Measurements from ENCODE around the gene CXCL11. TPM values are rescaled to one million over a fixed set of nuclear protein-coding genes. Genes with fewer than 3 reads are reported as not detected.

The CXCL11 gene
- total RNA-seq (2014; rRNA removed; shearing (Covaris generic)) (0.23 and 1.9 TPM in 2 replicates), polyA plus RNA-seq (2016; fragmentation: Nextera tagmentation; extraction: Ambion mirVana) (0.54 and 0.81 TPM in 2 replicates)
- long read RNA-seq: 0 reads

GRCh38 chr4:76035799-76036380, at the start of gene CXCL11:
Gene CXCL11, minus strand, starts transcription at chr4:76036070. Its CDS starts 83 bp downstream, at chr4:76035987.
- no peak within 1 kb of the TSS for H3K4me2 ChIP-seq
- H4K20me1 ChIP-seq (replicated peaks; ENCODE audit: insufficient read depth): no peaks in the 10 kb centered on the region
- H3K9me3 Mint-ChIP-seq: no peaks in the 10 kb centered on the region
- no peaks in the 10 kb centered on the region for H3K9me2 ChIP-seq (ENCODE audit: insufficient read depth)
- peak within 1 kb of the TSS; percentile 80 for H2AFZ ChIP-seq
- H3K27me3 ChIP-seq (ENCODE audit: insufficient read depth): no peaks in the 10 kb centered on the region
- no peaks in the 10 kb centered on the region for H3K79me2 ChIP-seq (replicated peaks; ENCODE audit: insufficient read depth)
- H3K4me1 Mint-ChIP-seq: no peaks in the 10 kb centered on the region
- H3F3A ChIP-seq (replicated peaks; ENCODE audit: low read depth): no peaks in the 10 kb centered on the region
- no peak for TF ChIP-seq NANOG (IDR thresholded peaks at IDR 0.05; ENCODE audit: borderline replicate concordance)
- no peak for TF ChIP-seq EZH2 (IDR thresholded peaks at IDR 0.05; ENCODE audit: low read depth, unreplicated experiment)
- TF ChIP-seq EZH2phosphoT487 (IDR thresholded peaks at IDR 0.05; ENCODE audit: unreplicated experiment): no peak
- no peak for TF ChIP-seq ZNF331 (CRISPR knock-in tag; IDR thresholded peaks at IDR 0.05; ENCODE audit: low read depth)
- TF ChIP-seq JUNB (IDR thresholded peaks at IDR 0.05; ENCODE audit: unreplicated experiment): no peak
- TF ChIP-seq CREB1 (CRISPR knock-in tag; IDR thresholded peaks at IDR 0.05; ENCODE audit: low read depth): no peak
- no peak for TF ChIP-seq REST (IDR thresholded peaks at IDR 0.05; ENCODE audit: unreplicated experiment)
- TF ChIP-seq STAT1 (IDR thresholded peaks at IDR 0.05; ENCODE audit: unreplicated experiment): no peak
- no peak for TF ChIP-seq ETS1 (IDR thresholded peaks at IDR 0.05)
- no peak for TF ChIP-seq ZNF114 (CRISPR knock-in tag; IDR thresholded peaks at IDR 0.05)
- TF ChIP-seq ZNF462 (CRISPR knock-in tag; IDR thresholded peaks at IDR 0.05): no peak
- TF ChIP-seq POLR2AphosphoS5 (IDR thresholded peaks at IDR 0.05; ENCODE audit: low read depth): no peak
- TF ChIP-seq CTCF (conservative IDR thresholded peaks at IDR 0.05; ENCODE audit: low read depth in 2 of 2): no peak
- H3K4me1 ChIP-seq (ENCODE audit: insufficient read depth): no peaks in the 10 kb centered on the region
- H3K27ac Mint-ChIP-seq: no peak within 1 kb of the TSS
- H3K4me3 Mint-ChIP-seq: no peak within 1 kb of the TSS
- no peaks in the 10 kb centered on the region for H3K36me3 Mint-ChIP-seq (ENCODE audit: low read depth)
- 0 out of 2 replicates have a peak within 1 kb of the TSS, but pooled peaks have one; percentile 41 for H3K27ac ChIP-seq (ENCODE audit: low read depth)
- no peaks in the 10 kb centered on the region for H3K36me3 ChIP-seq (ENCODE audit: insufficient read depth)
- no peaks in the 10 kb centered on the region for H3K27me3 Mint-ChIP-seq (ENCODE audit: insufficient read depth, low read depth, poor library complexity)
- DNase-seq (ENCODE audit: low spot score): no peak
- ATAC-seq: no peak
- H3K4me3 ChIP-seq: no peak within 1 kb of the TSS
